GM23338 (cell line): ENCODE data around the gene PDIA6. TPM values are rescaled to one million over a fixed set of nuclear protein-coding genes. Genes with fewer than 3 reads are reported as not detected.
A peak's percentile ranks its signal among the peaks of the same experiment; 100 is the strongest.

ENCODE experiments used
- ATAC-seq: fragments of 200-7000 bp; cut with Tn5 transposase; 3 replicates; pipeline ENCODE4 v1.9.1; 2020
- DNase-seq: peaks from one replicate; pipeline ENCODE4 v3.0.0-alpha.2; 2015; ENCODE audit warnings: low spot score
- H2AFZ ChIP-seq: fragments of 200-600 bp; sonication (generic); 2 replicates; pipeline ENCODE4 v1.8.0; 2016; ENCODE audit warnings: antibody characterized with exemption, mild to moderate bottlenecking, moderate library complexity
- H3F3A ChIP-seq: fragments of 200-600 bp; sonication (generic); replicated peaks from 2 replicates; pipeline ENCODE4 v1.8.0; 2017; ENCODE audit warnings: antibody characterized with exemption, mixed run types, low read depth
- H3K27ac ChIP-seq: fragments of 200-600 bp; sonication (generic); 2 replicates; pipeline ENCODE4 v1.6.1; 2016; ENCODE audit warnings: low read depth
- H3K27me3 ChIP-seq: fragments of 200-600 bp; sonication (generic); 2 replicates; pipeline ENCODE4 v1.8.0; 2016; ENCODE audit warnings: mild to moderate bottlenecking, mixed run types, moderate library complexity; ENCODE audit not compliant: insufficient read depth
- H3K36me3 ChIP-seq: fragments of 200-600 bp; sonication (generic); 2 replicates; pipeline ENCODE4 v1.8.0; 2016; ENCODE audit warnings: mild to moderate bottlenecking; ENCODE audit not compliant: insufficient read depth
- H3K4me1 ChIP-seq: fragments of 200-600 bp; sonication (generic); 2 replicates; pipeline ENCODE4 v1.8.0; 2016; ENCODE audit warnings: mild to moderate bottlenecking, moderate library complexity; ENCODE audit not compliant: insufficient read depth
- H3K4me2 ChIP-seq: fragments of 200-600 bp; sonication (generic); 2 replicates; pipeline ENCODE4 v1.7.1; 2017; ENCODE audit warnings: mixed run types
- H3K4me3 ChIP-seq: fragments of 200-600 bp; sonication (generic); 2 replicates; pipeline ENCODE4 v1.6.1; 2016; ENCODE audit warnings: mixed run types
- H3K79me2 ChIP-seq: fragments of 200-600 bp; sonication (generic); replicated peaks from 2 replicates; pipeline ENCODE4 v1.8.0; 2017; ENCODE audit warnings: mild to moderate bottlenecking; ENCODE audit not compliant: insufficient read depth
- H3K9me2 ChIP-seq: fragments of 200-600 bp; sonication (generic); 2 replicates; pipeline ENCODE4 v1.8.0; 2017; ENCODE audit not compliant: insufficient read depth
- H4K20me1 ChIP-seq: fragments of 200-600 bp; sonication (generic); replicated peaks from 2 replicates; pipeline ENCODE4 v1.8.0; 2017; ENCODE audit warnings: mild to moderate bottlenecking; ENCODE audit not compliant: insufficient read depth
- H3K27ac Mint-ChIP-seq: 2 replicates; pipeline ENCODE4 v1.8.0; 2020; ENCODE audit warnings: inconsistent platforms, mild to moderate bottlenecking, moderate library complexity, mixed read lengths
- H3K27me3 Mint-ChIP-seq: 3 replicates; pipeline ENCODE4 v1.8.0; 2022; ENCODE audit warnings: low read depth, mild to moderate bottlenecking, moderate library complexity, mixed read lengths, inconsistent platforms; ENCODE audit not compliant: insufficient read depth, poor library complexity
- H3K36me3 Mint-ChIP-seq: 3 replicates; pipeline ENCODE4 v1.8.0; 2021; ENCODE audit warnings: low read depth, mild to moderate bottlenecking, inconsistent platforms, moderate library complexity, mixed read lengths
- H3K4me1 Mint-ChIP-seq: 3 replicates; pipeline ENCODE4 v1.8.0; 2020; ENCODE audit warnings: mild to moderate bottlenecking, inconsistent platforms, mixed read lengths
- H3K4me3 Mint-ChIP-seq: 3 replicates; pipeline ENCODE4 v1.8.0; 2021; ENCODE audit warnings: moderate library complexity, mild to moderate bottlenecking, inconsistent platforms, mixed read lengths
- H3K9me3 Mint-ChIP-seq: 3 replicates; pipeline ENCODE4 v1.8.0; 2020; ENCODE audit warnings: moderate library complexity, mild to moderate bottlenecking, inconsistent platforms, mixed read lengths
- CREB1 ChIP-seq: fragments of 250-450 bp; sonication (Bioruptor Pico); IDR thresholded peaks from 2 replicates; pipeline ENCODE4 v1.5.0; 2020; ENCODE audit warnings: low read depth, mild to moderate bottlenecking, moderate library complexity
- CTCF ChIP-seq, 2 experiments: fragments of 200-600 bp in 1 of 2; sonication (generic) in 1 of 2; conservative IDR thresholded peaks; 2 replicates each; pipeline versions ENCODE4 v1.5.1 to v1.6.1; 2016 to 2017; ENCODE audit warnings: antibody characterized with exemption in 2 of 2, low read depth in 2 of 2, mild to moderate bottlenecking in 2 of 2, moderate library complexity in 1 of 2
- EZH2 ChIP-seq: fragments of 200-600 bp; sonication (generic); IDR thresholded peaks from one replicate; pipeline ENCODE4 v1.8.0; 2017; ENCODE audit warnings: antibody characterized with exemption, mild to moderate bottlenecking, low read depth; ENCODE audit not compliant: unreplicated experiment
- NANOG ChIP-seq: IDR thresholded peaks from 2 replicates; pipeline ENCODE4 v1.6.1; 2016; ENCODE audit warnings: antibody characterized with exemption, borderline replicate concordance
- STAT1 ChIP-seq: IDR thresholded peaks from one replicate; pipeline ENCODE4 v1.6.1; 2016; ENCODE audit warnings: antibody characterized with exemption; ENCODE audit not compliant: unreplicated experiment
- ZNF114 ChIP-seq: fragments of 250-450 bp; sonication (Bioruptor Pico); IDR thresholded peaks from 2 replicates; pipeline ENCODE4 v1.5.0; 2020; ENCODE audit warnings: mild to moderate bottlenecking, moderate library complexity
- polyA plus RNA-seq: library from polyadenylated mRNA; unstranded; fragments of >200 nt; fragmentation: Nextera tagmentation; extraction: Ambion mirVana; gene quantifications from 2 replicates; pipeline ENCODE4 v1.2.1, GENCODE V29; 2016
- total RNA-seq: library from RNA; depleted of rRNA; stranded (reverse); fragments of >200 nt; shearing (Covaris generic); gene quantifications from 2 replicates; pipeline ENCODE4 v1.2.3, GENCODE V29; 2014
- TF ChIP-seq, protein P1 (sequence below): IDR thresholded peaks from one replicate; pipeline ENCODE4 v1.6.1; 2018; ENCODE audit warnings: antibody characterized with exemption; ENCODE audit not compliant: unreplicated experiment

The PDIA6 gene
- total and polyA plus RNA-seq, 2 experiments from 2014 or later, result 331 to 382 TPM

DNA sequence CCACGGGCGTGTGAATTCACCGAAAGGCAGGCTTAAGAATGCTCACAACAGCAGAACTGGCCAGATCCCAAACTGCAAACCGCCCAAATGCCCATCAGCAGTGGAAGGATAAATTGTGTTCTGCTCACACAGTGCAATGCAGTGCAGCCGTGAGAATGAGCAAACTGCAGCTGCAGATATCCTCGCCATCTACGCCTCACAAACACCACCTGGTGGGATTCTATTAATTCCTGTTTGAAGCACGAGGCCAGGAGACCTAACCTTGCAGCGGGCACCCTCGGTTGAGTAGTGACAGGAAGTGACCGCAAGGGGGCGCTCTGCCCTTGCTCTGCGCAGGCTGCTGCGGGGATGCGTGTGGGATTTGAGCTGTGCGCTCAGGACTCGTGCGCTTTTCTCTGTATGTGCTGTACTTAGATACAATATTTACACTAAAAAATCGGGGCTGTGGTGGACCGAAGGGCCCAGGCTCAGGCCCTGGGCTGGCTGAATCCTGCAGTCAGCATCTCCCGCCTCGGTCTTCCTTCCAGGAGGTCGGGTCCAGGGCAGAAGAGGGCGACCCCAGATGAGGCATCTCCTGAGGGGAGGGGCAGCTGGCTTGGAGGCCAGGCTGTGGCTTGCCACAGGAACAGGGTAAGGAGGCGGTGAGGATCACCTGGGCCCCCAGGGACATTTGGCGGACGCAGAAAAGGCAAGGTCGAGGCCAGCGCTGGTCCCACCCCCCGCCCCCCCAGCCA lies 19.8 kb upstream of the PDIA6 start:
- peaks cover 3% of the 10 kb centered on the region; the same call in 1 of the 3 replicates for H3K9me3 Mint-ChIP-seq
- Histone ChIP-seq H3F3A (no peaks in the 10 kb centered on the region), H3K9me2 (no peaks in the 10 kb centered on the region), H4K20me1 (no peaks in the 10 kb centered on the region), H3K79me2 (no peaks in the 10 kb centered on the region), H3K4me3 (peak overlapping the region; percentile 50), H3K27ac (no peak overlapping the region), H3K4me1 (peaks cover 8% of the 10 kb centered on the region; the same call in 1 of the 2 replicates), H2AFZ (peak overlapping the region; percentile 86; the same call in 1 of the 2 replicates), H3K4me2 (peak overlapping the region; percentile 83), H3K27me3 (no peaks in the 10 kb centered on the region), H3K36me3 (no peaks in the 10 kb centered on the region)
- H3K27ac Mint-ChIP-seq, result no peak overlapping the region
- H3K27me3 Mint-ChIP-seq, result peaks cover 21% of the 10 kb centered on the region
- ATAC-seq, result peak; percentile 72
- peaks cover 20% of the 10 kb centered on the region for H3K4me1 Mint-ChIP-seq
- DNase-seq, result peak; percentile 93
- peak overlapping the region; percentile 68 for H3K4me3 Mint-ChIP-seq
- no peaks in the 10 kb centered on the region for H3K36me3 Mint-ChIP-seq
- TF ChIP-seq EZH2 (no peak), CREB1 (0 out of 2 replicates have a peak, but pooled peaks have one; percentile 39), CTCF (conservative IDR thresholded peaks at IDR 0.05; ENCODE audit: low read depth in 2 of 2) (peak; percentile 98 to 99)
- TF ChIP-seq, protein P1, sequence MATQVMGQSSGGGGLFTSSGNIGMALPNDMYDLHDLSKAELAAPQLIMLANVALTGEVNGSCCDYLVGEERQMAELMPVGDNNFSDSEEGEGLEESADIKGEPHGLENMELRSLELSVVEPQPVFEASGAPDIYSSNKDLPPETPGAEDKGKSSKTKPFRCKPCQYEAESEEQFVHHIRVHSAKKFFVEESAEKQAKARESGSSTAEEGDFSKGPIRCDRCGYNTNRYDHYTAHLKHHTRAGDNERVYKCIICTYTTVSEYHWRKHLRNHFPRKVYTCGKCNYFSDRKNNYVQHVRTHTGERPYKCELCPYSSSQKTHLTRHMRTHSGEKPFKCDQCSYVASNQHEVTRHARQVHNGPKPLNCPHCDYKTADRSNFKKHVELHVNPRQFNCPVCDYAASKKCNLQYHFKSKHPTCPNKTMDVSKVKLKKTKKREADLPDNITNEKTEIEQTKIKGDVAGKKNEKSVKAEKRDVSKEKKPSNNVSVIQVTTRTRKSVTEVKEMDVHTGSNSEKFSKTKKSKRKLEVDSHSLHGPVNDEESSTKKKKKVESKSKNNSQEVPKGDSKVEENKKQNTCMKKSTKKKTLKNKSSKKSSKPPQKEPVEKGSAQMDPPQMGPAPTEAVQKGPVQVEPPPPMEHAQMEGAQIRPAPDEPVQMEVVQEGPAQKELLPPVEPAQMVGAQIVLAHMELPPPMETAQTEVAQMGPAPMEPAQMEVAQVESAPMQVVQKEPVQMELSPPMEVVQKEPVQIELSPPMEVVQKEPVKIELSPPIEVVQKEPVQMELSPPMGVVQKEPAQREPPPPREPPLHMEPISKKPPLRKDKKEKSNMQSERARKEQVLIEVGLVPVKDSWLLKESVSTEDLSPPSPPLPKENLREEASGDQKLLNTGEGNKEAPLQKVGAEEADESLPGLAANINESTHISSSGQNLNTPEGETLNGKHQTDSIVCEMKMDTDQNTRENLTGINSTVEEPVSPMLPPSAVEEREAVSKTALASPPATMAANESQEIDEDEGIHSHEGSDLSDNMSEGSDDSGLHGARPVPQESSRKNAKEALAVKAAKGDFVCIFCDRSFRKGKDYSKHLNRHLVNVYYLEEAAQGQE, result peak; percentile 19

DNA sequence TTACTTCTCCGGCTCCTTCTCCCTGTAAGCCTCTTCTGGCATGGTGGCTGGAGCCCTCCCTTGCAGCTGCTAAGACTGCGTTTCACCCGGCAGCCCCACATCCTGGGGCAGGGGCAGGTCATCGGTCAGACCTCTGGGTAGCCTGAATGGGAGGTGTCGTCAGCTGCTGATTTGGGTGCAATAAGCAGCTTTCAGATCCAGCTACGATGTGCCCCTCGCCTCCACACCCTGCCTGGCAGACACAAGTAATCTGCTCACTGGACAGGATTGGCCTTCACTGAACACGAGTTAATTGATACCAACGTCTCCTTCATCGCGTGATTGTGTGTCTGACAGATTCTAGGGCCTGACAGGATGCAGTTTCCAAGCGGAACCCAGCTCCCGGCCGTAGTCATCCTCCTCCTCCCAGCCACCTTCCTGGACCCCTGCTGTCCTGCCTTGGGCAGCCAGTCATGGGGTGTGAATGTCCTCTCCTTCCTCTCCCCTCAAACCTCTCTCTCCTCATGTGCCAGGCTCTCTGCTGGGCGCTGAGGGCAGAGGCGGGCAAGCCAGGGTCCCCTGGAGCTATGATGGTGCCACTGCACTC lies 18.9 kb upstream of the PDIA6 start:
- Histone ChIP-seq H2AFZ (peak overlapping the region; percentile 43; the same call in 1 of the 2 replicates), H3K27ac (no peak overlapping the region), H3K79me2 (no peaks in the 10 kb centered on the region), H3K4me1 (peaks cover 8% of the 10 kb centered on the region; the same call in 1 of the 2 replicates), H3F3A (no peaks in the 10 kb centered on the region), H3K9me2 (no peaks in the 10 kb centered on the region), H3K4me2 (no peak overlapping the region; the same call in 1 of the 2 replicates), H3K36me3 (no peaks in the 10 kb centered on the region), H3K27me3 (no peaks in the 10 kb centered on the region), H4K20me1 (no peaks in the 10 kb centered on the region), H3K4me3 (no peak overlapping the region)
- peaks cover 17% of the 10 kb centered on the region for H3K4me1 Mint-ChIP-seq
- no peak for ATAC-seq
- peaks cover 21% of the 10 kb centered on the region for H3K27me3 Mint-ChIP-seq
- no peaks in the 10 kb centered on the region for H3K36me3 Mint-ChIP-seq
- DNase-seq, result no peak
- no peak overlapping the region for H3K4me3 Mint-ChIP-seq
- H3K27ac Mint-ChIP-seq, result no peak overlapping the region
- H3K9me3 Mint-ChIP-seq, result peaks cover 3% of the 10 kb centered on the region; the same call in 1 of the 3 replicates
- no peak for TF ChIP-seq CTCF (conservative IDR thresholded peaks at IDR 0.05; ENCODE audit: low read depth in 2 of 2)
- TF ChIP-seq STAT1, result no peak
- no peak for TF ChIP-seq ZNF114
- TF ChIP-seq CREB1, result no peak
- no peak for TF ChIP-seq NANOG
